ENCODE results near the gene MTMR3. TPM values are rescaled to one million over a fixed set of nuclear protein-coding genes. Genes with fewer than 3 reads are reported as not detected.

The MTMR3 gene
- polyA plus RNA-seq, 2 of the 4 experiments (the other 2 are of a cell fraction): 7.4 to 18.8 TPM

DNA sequence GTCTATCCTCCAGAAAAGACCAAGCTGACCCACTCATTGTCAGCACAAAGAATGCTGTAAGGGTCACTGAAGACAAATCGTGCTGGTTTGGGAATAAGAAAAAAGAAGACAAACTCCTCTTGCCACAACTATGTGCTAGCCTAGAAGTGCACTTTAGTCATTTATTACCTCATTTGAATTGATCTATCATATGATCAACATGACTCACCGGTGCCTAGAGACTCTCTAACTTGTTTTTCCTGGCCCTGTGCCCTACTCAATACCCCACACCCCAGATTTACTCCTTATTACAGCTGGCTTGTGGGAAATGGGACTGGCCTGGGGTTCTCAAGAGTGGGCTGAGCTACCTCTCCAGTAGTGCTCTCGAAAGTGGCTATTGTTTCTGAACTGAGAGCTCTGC, 161.4 kb downstream of the MTMR3 start:
- TF ChIP-seq FOSL2 (IDR thresholded peaks at IDR 0.05) (no peak), FOSL2 (CRISPR knock-in tag; IDR thresholded peaks at IDR 0.05) (peak; percentile 50; the same call in 1 of the 2 replicates), ZC3H11A (IDR thresholded peaks at IDR 0.05) (no peak)
- Histone ChIP-seq H3K4me3 (no peak overlapping the region), H3K9me3 (no peaks in the 10 kb centered on the region), H3K4me2 (peak overlapping the region; percentile 36), H3K27ac (peak overlapping the region in 1 of 2 experiments; percentile 39; a peak in 1 of 6 replicates), H3K4me1 (peaks cover 12% of the 10 kb centered on the region)
- FAIRE-seq (no peak), ATAC-seq (peak in 1 of 2 experiments; percentile 52; a peak in 3 of 6 replicates), DNase-seq (ENCODE audit: low read depth in 1 of 2, low spot score in 1 of 2) (no peak)
- ChIA-PET CTCF (interaction anchor here (0.6 to 1.4 kb wide), 3 partner anchors 26 to 442 kb away, joined by 3 to 4 read pairs (median 4); no protein-coding TSS in a partner anchor), POLR2A (no interaction called here)
- 19% methylated on average over 3 of the region's 3 CpGs for WGBS (ENCODE audit: missing lambda C conversion rate)

DNA sequence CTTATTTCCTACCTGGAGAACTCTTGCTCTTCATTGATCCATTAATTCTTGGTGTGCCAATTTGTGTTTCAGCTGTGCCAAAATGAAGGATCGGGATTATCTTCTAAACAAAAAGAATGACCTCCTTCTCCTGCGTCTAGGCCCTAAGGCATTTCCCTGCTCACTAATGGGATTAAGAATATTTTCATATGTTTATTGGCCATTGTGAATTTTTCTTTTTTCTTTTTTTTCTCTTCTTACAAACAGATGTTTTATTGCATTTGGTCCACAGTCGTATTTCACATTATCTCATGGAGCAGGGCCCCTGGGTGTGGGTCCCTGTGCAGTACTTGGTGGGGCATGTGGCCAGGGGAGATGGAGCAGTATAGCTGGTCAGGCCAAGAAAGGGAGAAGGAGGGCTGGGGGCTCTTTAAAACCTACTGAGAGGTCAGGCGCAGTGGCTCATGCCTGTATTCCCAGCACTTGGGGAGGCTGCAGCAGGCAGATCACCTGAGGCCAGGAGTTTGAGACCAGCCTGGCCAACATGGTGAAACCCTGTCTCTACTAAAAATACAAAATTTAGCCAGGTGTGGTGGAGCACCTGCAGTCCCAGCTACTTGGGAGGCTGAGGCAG, 162.0 kb downstream of the MTMR3 start:
- H3K27ac ChIP-seq: no peak overlapping the region
- no peak overlapping the region for H3K4me3 ChIP-seq
- no peak for DNase-seq (ENCODE audit: low read depth in 1 of 2, low spot score in 1 of 2)
- TF ChIP-seq HOXA7 (CRISPR knock-in tag; IDR thresholded peaks at IDR 0.05) (no peak), HES2 (IDR thresholded peaks at IDR 0.05) (no peak), HOXB5 (CRISPR knock-in tag; IDR thresholded peaks at IDR 0.05) (no peak), RAD21 (conservative IDR thresholded peaks at IDR 0.05 in 1 of 2, IDR thresholded peaks at IDR 0.05 in 1 of 2) (no peak), GATA3 (IDR thresholded peaks at IDR 0.05; ENCODE audit: borderline replicate concordance) (no peak), ESRRA (IDR thresholded peaks at IDR 0.05; ENCODE audit: borderline replicate concordance, low read length) (no peak), BCL3 (IDR thresholded peaks at IDR 0.05) (no peak), KDM1A (IDR thresholded peaks at IDR 0.05; ENCODE audit: low read depth) (no peak), POLR2A (IDR thresholded peaks at IDR 0.05; ENCODE audit: low read length) (no peak), SREBF2 (IDR thresholded peaks at IDR 0.05) (no peak), RARB (CRISPR knock-in tag; IDR thresholded peaks at IDR 0.05) (no peak)
- POLR2A ChIA-PET: no interaction called here
- 98% methylated on average over 4 of the region's 4 CpGs for WGBS (ENCODE audit: missing lambda C conversion rate)
- no peaks in the 10 kb centered on the region for H3K9me3 ChIP-seq
- H3K4me1 ChIP-seq: peaks cover 12% of the 10 kb centered on the region
- no peak for ATAC-seq
- CTCF ChIA-PET: interaction anchor here (0.6 to 1.4 kb wide), 2 partner anchors 26 to 355 kb away, joined by 4 read pairs; no protein-coding TSS in a partner anchor
- peak overlapping the region; percentile 36; the same call in 1 of the 3 replicates for H3K4me2 ChIP-seq
- no peak for FAIRE-seq

DNA sequence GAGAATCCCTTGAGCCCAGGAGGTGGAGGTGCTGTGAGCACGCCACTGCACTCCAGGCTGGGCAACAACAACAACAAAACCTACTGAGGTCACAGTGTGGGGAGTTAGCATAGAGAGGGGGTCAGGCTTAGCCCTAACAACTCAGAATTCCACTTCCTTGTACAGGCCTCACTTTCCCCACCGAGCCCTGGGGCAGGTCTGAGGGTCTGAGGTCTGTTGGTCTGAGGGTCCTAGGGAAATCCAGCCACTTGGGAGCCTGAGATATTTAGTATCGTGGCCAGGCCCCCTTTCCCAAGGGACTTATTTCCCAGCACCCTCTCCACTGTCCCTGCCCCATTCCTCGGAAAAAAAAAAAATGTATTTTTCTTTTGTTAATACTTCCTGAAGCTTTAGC, 162.5 kb downstream of the MTMR3 start:
- no peak for ATAC-seq
- no peaks in the 10 kb centered on the region for H3K9me3 ChIP-seq
- CTCF ChIA-PET: interaction anchor here (1.1 to 1.4 kb wide), 2 partner anchors 355 to 410 kb away, joined by 3 to 4 read pairs; no protein-coding TSS in a partner anchor
- H3K27ac ChIP-seq: no peak overlapping the region
- POLR2A ChIA-PET: no interaction called here
- FAIRE-seq: no peak
- peaks cover 12% of the 10 kb centered on the region for H3K4me1 ChIP-seq
- no peak for TF ChIP-seq PHF8 (IDR thresholded peaks at IDR 0.05; ENCODE audit: borderline replicate concordance, low read depth)
- no peak for TF ChIP-seq RNF2 (IDR thresholded peaks at IDR 0.05; ENCODE audit: borderline replicate concordance, low read depth)
- TF ChIP-seq, protein P1, sequence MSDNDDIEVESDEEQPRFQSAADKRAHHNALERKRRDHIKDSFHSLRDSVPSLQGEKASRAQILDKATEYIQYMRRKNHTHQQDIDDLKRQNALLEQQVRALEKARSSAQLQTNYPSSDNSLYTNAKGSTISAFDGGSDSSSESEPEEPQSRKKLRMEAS (IDR thresholded peaks at IDR 0.05): no peak
- no peak for TF ChIP-seq E2F6 (IDR thresholded peaks at IDR 0.05; ENCODE audit: borderline replicate concordance, low read depth)
- TF ChIP-seq FOSB (CRISPR knock-in tag; IDR thresholded peaks at IDR 0.05): no peak
- no peak for TF ChIP-seq USF2 (IDR thresholded peaks at IDR 0.05)
- TF ChIP-seq HOXB13 (CRISPR knock-in tag; IDR thresholded peaks at IDR 0.05; ENCODE audit: low read depth): no peak
- no peak for TF ChIP-seq HDAC2 (IDR thresholded peaks at IDR 0.05)
- no peak for TF ChIP-seq ZC3H11A (IDR thresholded peaks at IDR 0.05)
- TF ChIP-seq, protein P2, sequence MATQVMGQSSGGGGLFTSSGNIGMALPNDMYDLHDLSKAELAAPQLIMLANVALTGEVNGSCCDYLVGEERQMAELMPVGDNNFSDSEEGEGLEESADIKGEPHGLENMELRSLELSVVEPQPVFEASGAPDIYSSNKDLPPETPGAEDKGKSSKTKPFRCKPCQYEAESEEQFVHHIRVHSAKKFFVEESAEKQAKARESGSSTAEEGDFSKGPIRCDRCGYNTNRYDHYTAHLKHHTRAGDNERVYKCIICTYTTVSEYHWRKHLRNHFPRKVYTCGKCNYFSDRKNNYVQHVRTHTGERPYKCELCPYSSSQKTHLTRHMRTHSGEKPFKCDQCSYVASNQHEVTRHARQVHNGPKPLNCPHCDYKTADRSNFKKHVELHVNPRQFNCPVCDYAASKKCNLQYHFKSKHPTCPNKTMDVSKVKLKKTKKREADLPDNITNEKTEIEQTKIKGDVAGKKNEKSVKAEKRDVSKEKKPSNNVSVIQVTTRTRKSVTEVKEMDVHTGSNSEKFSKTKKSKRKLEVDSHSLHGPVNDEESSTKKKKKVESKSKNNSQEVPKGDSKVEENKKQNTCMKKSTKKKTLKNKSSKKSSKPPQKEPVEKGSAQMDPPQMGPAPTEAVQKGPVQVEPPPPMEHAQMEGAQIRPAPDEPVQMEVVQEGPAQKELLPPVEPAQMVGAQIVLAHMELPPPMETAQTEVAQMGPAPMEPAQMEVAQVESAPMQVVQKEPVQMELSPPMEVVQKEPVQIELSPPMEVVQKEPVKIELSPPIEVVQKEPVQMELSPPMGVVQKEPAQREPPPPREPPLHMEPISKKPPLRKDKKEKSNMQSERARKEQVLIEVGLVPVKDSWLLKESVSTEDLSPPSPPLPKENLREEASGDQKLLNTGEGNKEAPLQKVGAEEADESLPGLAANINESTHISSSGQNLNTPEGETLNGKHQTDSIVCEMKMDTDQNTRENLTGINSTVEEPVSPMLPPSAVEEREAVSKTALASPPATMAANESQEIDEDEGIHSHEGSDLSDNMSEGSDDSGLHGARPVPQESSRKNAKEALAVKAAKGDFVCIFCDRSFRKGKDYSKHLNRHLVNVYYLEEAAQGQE (IDR thresholded peaks at IDR 0.05): no peak
- TF ChIP-seq, protein P3, sequence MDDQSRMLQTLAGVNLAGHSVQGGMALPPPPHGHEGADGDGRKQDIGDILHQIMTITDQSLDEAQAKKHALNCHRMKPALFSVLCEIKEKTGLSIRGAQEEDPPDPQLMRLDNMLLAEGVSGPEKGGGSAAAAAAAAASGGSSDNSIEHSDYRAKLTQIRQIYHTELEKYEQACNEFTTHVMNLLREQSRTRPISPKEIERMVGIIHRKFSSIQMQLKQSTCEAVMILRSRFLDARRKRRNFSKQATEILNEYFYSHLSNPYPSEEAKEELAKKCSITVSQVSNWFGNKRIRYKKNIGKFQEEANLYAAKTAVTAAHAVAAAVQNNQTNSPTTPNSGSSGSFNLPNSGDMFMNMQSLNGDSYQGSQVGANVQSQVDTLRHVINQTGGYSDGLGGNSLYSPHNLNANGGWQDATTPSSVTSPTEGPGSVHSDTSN (IDR thresholded peaks at IDR 0.05): no peak
- H3K4me2 ChIP-seq: no peak overlapping the region
- 78% methylated on average over 4 of the region's 4 CpGs for WGBS (ENCODE audit: missing lambda C conversion rate)
- no peak overlapping the region for H3K4me3 ChIP-seq
- no peak for DNase-seq (ENCODE audit: low read depth in 1 of 2, low spot score in 1 of 2)

All from A549 (cell line).